IPS DF 4.7 (cell line): ENCODE data around the gene SIGLEC1.

ENCODE experiments used
- DNase-seq: peaks from one replicate; pipeline ENCODE4 v3.0.0-alpha.2; 2013; ENCODE audit warnings: low spot score; ENCODE audit errors: extremely low read depth

The SIGLEC1 gene

GRCh38 chr20:3680701-3681351, 31.6 kb downstream of the SIGLEC1 start:
- no peak for DNase-seq

DNA sequence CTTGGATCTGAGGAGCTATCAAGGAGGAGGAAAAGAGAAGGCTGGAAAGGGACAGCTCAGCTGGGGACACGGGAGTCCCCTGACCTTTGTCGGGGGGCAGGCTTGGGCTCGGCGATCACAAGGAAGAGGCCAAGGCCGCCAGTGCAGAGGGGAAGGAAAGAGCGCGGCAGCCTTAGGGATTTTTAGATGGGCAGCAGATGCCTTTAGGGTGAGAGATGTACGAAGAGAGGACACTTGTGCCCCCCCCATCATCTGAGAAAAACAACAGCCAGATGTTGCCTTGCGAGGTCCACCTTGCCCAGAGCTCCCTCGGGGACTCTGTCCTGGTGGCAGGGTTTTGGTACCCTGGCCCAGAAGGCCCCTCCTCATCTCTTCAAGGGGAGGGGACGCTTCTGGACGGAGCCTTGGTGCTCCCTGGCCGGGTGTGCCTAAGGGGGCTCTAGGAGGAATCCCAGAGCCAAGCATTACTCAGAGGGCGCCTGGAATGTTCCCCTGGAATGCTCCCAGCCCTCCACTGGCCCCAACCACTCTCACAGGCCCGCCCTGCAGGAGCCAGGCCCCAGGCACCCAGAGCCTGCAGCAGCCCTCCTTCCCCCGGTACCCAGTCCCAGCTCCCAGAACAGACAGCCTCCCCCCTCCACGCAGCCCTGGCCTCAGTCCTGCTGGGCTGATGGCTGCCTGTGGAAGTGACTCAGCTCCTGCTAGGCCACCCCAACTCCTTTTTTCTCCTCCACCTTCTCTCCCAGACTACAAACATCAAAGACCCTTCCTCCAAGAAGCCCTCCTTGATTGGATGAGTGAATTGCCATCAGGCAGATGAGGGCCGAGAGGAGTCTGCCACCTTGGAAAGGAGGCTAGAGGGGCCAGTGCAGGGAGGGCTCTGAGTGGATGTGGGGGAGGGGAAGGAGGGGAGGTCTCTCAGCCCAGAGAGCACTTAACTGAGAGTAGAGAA, 32.4 kb downstream of the SIGLEC1 start:
- DNase-seq = no peak

GRCh38 chr20:3678856-3679720, 33.3 kb downstream of the SIGLEC1 start:
- no peak for DNase-seq

DNA sequence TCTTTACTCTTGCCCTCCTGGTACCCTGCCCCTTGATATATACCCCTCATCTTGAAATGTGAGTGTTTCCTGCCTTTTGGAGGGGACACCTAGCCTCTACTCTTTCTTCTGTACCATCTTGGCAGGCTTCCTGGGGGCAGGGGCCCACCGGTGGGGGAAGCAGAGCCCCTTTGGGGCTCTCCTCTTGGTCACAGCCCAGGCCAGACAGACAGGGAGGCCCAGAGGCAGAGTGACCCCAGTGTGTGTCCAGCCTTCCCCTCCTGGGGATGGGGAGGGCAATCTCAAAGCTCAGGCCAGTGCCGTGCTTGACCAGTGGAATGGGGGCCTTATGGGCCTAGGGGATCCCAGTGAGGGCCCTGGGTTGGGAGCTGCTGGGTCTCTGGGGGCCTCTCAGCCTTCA, 34.2 kb downstream of the SIGLEC1 start:
- no peak for DNase-seq

DNA sequence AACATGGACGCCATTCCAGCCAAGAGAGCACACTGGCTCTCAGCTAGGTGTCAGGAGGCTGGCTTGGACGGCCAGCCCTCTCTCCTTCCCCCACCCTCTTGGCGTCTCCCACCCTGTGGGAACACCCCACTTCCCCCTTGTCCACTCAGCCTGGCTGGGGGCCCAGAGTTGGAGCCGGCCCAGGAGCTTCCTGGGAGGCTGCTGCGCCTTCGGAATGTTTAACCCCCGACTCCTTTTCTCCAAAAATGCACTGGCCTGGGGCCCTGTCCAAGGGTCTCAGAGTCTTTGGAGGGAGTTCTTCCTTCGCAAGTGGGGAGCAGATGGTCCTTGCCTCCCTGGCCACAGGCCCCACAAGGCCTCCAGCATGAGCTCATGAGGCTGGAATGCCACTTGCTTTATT, 34.7 kb downstream of the SIGLEC1 start:
- DNase-seq = no peak

GRCh38 chr20:3674995-3675900, 37.2 kb downstream of the SIGLEC1 start:
- DNase-seq = no peak

GRCh38 chr20:3674447-3674846, 38.0 kb downstream of the SIGLEC1 start:
- no peak for DNase-seq

DNA sequence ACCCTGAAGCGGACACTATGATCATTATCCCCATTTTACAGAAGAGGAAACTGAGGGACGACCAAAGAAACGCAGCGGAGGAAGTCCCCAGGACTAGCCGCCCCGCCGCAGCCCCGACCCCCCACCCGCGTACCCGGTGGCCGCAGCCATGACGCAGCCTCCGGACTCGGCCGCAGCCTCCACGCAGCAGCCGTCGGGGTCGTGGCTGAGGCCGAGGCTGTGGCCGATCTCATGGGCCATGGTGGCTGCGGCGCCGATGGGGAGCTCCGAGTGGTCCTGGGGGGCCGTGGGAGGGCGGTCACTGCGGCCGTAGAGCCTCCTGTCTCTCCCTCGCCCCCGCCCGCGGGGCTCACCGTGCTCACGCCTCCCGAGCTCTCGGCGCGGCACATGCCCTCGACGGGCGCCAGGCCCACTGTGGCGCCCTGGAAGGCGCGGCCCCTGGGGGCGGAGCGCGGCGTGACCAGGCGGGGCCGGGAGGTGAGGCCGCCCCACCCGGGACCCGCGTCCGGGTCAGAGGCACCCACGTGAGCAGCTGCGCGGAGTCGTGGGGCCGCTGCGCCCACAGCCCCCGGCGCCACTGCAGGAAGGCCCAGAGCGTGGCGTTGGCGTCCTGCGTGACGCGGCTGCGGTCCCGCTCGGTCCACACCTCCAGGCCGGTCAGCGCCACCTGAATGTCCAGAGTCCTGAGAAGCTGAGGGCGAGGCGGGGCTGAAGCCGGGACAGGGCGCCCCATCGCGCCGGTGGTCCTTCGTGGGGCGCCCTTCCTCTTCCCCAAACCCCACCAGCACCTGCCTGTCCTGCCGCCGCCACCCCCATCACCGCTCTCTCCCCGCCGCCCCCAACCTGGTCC, 39.0 kb downstream of the SIGLEC1 start:
- DNase-seq = no peak

DNA sequence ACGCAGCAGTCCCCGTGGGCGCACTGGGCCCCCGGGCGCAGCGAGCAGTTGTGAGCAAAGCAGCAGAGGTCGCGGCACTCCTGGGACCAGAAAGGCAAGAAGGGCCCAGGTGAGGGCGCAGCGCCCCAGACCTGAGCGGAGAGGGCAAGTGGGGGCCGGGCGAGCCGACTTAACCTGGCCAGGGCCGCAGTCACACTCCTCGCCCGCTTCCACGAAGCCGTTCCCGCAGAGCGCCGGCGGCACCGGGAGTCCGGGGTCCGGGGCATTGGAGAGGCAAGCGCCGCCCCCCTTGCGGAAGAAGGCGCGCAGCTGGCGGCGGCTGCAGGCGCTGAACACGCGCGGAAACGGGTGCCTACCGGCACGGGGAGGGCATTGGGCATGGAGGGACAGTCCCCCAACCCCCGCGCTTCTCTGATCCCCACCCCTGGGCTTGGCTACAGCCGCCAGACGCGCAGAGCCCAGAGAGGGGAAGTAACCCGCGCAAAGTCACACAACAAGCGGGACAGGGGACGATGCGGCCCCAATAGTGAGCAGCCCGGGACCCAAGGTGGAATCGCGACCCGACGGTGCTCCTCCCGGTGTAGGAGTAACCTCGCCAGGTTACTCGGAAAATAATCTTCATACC, 39.7 kb downstream of the SIGLEC1 start:
- no peak for DNase-seq

- no peak for DNase-seq
Measured at GRCh38 chr20:3671986-3672546, 40.3 kb downstream of the SIGLEC1 start.

DNA sequence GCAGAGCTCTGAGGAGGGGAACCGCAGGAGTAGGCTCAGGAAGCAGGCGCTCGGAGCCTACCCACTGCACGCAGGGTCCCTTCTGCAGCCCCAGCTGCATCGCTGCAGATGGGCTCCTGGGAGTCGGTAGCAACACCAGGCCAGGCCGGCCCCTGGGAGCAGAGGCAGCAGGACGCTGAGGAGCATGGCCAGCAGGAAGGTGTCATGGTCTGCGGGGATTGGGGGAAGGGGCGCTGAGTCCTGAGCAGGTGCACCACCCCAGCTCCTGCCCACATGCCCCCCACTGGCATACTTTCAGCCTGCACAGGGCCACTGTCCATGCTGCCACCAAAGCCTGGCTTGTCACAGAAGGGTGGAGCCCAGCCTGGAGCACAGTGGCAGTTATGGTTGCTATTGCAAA, 41.5 kb downstream of the SIGLEC1 start:
- no peak for DNase-seq

- no peak for DNase-seq
Measured at GRCh38 chr20:3670511-3670910, 41.9 kb downstream of the SIGLEC1 start.

GRCh38 chr20:3669710-3670367, 42.6 kb downstream of the SIGLEC1 start:
- no peak for DNase-seq

DNA sequence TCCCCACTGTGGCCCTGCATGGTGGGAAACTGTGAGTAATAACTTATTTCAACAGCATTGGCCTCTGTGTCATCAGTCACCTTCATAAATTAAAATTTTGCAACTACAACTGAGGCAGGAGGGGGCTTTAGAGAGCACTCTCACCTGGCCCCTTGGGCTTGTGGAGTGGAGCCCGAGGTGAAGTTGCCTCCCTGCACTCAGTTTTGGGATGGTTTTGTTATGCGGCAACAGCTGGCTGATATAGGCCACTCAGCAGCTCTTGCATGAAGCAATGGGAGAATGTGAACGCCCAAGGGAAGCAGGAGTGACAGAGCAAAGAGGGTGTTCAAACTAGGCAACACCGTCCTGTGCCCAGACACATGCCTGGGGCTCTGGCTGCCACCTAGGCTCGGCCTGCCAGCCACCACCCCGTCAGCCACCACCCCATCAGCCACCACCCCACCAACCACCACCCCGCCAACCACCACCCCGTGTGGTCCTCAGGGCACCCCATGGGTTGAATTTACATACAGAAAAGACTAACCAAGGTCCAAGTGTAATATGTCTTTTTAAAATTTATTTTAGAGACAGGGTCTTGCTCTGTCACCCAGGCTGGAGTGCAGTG, 44.9 kb downstream of the SIGLEC1 start:
- DNase-seq = no peak

DNA sequence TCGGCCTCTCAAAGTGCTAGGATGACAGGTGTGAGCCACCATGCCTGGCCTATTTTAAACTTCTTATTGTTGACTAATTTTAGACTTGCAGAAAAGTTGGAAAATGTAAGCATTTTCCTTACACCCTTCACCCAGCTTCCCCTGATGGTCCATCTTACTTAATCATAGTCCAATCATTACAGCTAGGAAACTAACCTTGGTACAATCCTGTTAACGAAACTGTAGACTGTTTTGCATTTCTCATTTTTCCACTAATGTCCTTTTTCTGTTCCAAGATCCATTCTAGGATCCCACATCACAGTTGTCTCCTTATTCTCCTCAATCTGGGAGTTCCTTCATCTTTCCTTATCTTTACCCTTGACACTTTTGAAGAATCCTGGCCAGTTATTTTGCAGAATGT, 48.5 kb downstream of the SIGLEC1 start:
- no peak for DNase-seq

DNA sequence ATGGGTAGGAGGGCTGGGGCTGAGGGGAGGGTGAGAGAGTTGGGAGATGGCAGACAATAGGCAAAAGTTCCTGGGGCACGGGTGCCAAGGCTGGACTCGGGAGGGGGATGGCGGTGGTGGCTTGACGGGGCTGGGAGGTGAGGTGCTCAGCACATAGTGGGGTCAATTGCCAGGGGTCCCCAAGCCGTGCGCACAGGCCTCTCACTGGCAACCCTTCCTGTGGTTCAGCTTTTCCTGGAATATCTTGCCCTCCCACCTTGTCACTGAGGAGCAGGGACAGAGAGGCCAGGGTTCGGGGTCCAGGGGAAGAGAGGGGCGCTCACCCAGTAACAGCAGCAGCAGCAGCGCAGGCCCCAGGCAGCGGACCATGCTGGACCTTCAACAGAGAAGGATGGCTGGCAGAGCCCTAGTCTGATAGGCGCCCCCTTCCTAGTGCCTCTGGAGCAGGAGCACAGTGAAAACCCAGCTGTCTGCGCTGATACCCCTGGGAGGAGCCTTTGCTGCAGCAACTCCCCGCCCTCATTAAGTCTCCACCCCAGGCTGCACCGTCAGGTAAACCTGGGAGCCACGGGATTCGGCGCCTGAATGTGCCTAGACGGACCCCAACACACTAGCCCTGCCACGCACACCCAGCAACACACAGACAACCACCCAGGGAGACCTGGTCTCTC, 49.2 kb downstream of the SIGLEC1 start, which contains the start of gene GFRA4:
Gene GFRA4, minus strand, starts transcription at position 369 of the 671 bp plus-strand sequence. Its CDS starts 0 bp downstream, at position 369.
- no peak for DNase-seq
